ENCODE results near the gene KRTAP10-4. TPM values are rescaled to one million over a fixed set of nuclear protein-coding genes. Genes with fewer than 3 reads are reported as not detected.
A peak's percentile ranks its signal among the peaks of the same experiment; 100 is the strongest.

Gene KRTAP10-4
- total and polyA plus RNA-seq, 4 donors: not detected

GRCh38 chr21:44614161-44614631 lies 40.7 kb downstream of the KRTAP10-4 start:
- peak; percentile 14 for DNase-seq (ENCODE audit: low spot score)
- no peaks in the 10 kb centered on the region for H3K27me3 ChIP-seq (ENCODE audit: control insufficient read depth in 4 of 4, insufficient read depth in 4 of 4, low read length in 3 of 4)
- no peaks in the 10 kb centered on the region for H3K4me1 ChIP-seq (ENCODE audit: control insufficient read depth in 4 of 4, insufficient read depth in 4 of 4, low read length in 3 of 4)
- H3K4me3 ChIP-seq (ENCODE audit: low read depth in 1 of 3, low read length in 3 of 3): no peak overlapping the region
- no peak overlapping the region for H3K9ac ChIP-seq (ENCODE audit: low read depth in 1 of 2, low read length in 2 of 2)
- H3K9me3 ChIP-seq (ENCODE audit: control insufficient read depth in 4 of 4, low read length in 3 of 4): peaks cover 0 to 11% (median 1%) of the 10 kb centered on the region in 4 donors
- TF ChIP-seq YY1 (IDR thresholded peaks at IDR 0.05) (no peak), MAX (IDR thresholded peaks at IDR 0.05) (no peak), HNF4A (conservative IDR thresholded peaks at IDR 0.05) (no peak)
- WGBS: 82% methylated on average over 20 of the region's 20 CpGs
- no peak overlapping the region for H3K27ac ChIP-seq (ENCODE audit: low read depth in 1 of 2, low read length in 2 of 2)
- no peaks in the 10 kb centered on the region for H3K36me3 ChIP-seq (ENCODE audit: control insufficient read depth in 4 of 4, insufficient read depth in 3 of 4, low read depth in 1 of 4, low read length in 3 of 4)

GRCh38 chr21:44614961-44615391 lies 41.4 kb downstream of the KRTAP10-4 start:
- Histone ChIP-seq H3K27ac (ENCODE audit: low read depth in 1 of 2, low read length in 2 of 2) (no peak overlapping the region), H3K4me1 (ENCODE audit: control insufficient read depth in 4 of 4, insufficient read depth in 4 of 4, low read length in 3 of 4) (no peaks in the 10 kb centered on the region), H3K9ac (ENCODE audit: low read depth in 1 of 2, low read length in 2 of 2) (no peak overlapping the region), H3K36me3 (ENCODE audit: control insufficient read depth in 4 of 4, insufficient read depth in 3 of 4, low read depth in 1 of 4, low read length in 3 of 4) (no peaks in the 10 kb centered on the region), H3K4me3 (ENCODE audit: low read depth in 1 of 3, low read length in 3 of 3) (no peak overlapping the region), H3K27me3 (ENCODE audit: control insufficient read depth in 4 of 4, insufficient read depth in 4 of 4, low read length in 3 of 4) (no peaks in the 10 kb centered on the region), H3K9me3 (ENCODE audit: control insufficient read depth in 4 of 4, low read length in 3 of 4) (peaks cover 0 to 10% (median 1%) of the 10 kb centered on the region in 4 donors)
- WGBS: 90% methylated on average over 28 of the region's 28 CpGs
- DNase-seq (ENCODE audit: low spot score): peak; percentile 23
- TF ChIP-seq HNF4A (conservative IDR thresholded peaks at IDR 0.05): no peak
- TF ChIP-seq RXRA (IDR thresholded peaks at IDR 0.05): no peak
- TF ChIP-seq HNF4G (IDR thresholded peaks at IDR 0.05): no peak
- TF ChIP-seq JUND (IDR thresholded peaks at IDR 0.05): no peak

- no peak for TF ChIP-seq RXRA (IDR thresholded peaks at IDR 0.05)
- no peak for DNase-seq (ENCODE audit: low spot score)
- Histone ChIP-seq H3K27ac (ENCODE audit: low read depth in 1 of 2, low read length in 2 of 2) (no peak overlapping the region), H3K4me3 (ENCODE audit: low read depth in 1 of 3, low read length in 3 of 3) (no peak overlapping the region), H3K9me3 (ENCODE audit: control insufficient read depth in 4 of 4, low read length in 3 of 4) (peaks cover 0 to 5% (median under 1%) of the 10 kb centered on the region in 4 donors), H3K27me3 (ENCODE audit: control insufficient read depth in 4 of 4, insufficient read depth in 4 of 4, low read length in 3 of 4) (no peaks in the 10 kb centered on the region), H3K9ac (ENCODE audit: low read depth in 1 of 2, low read length in 2 of 2) (no peak overlapping the region), H3K4me1 (ENCODE audit: control insufficient read depth in 4 of 4, insufficient read depth in 4 of 4, low read length in 3 of 4) (no peaks in the 10 kb centered on the region), H3K36me3 (ENCODE audit: control insufficient read depth in 4 of 4, insufficient read depth in 3 of 4, low read depth in 1 of 4, low read length in 3 of 4) (no peaks in the 10 kb centered on the region)
- WGBS: 75% methylated on average over 8 of the region's 8 CpGs
Measured at GRCh38 chr21:44615466-44615865, 41.9 kb downstream of the KRTAP10-4 start.

GRCh38 chr21:44615911-44616590 lies 42.5 kb downstream of the KRTAP10-4 start:
- Histone ChIP-seq H3K9me3 (ENCODE audit: control insufficient read depth in 4 of 4, low read length in 3 of 4) (peaks cover 0 to 3% (median under 1%) of the 10 kb centered on the region in 4 donors), H3K27me3 (ENCODE audit: control insufficient read depth in 4 of 4, insufficient read depth in 4 of 4, low read length in 3 of 4) (no peaks in the 10 kb centered on the region), H3K4me1 (ENCODE audit: control insufficient read depth in 4 of 4, insufficient read depth in 4 of 4, low read length in 3 of 4) (no peaks in the 10 kb centered on the region), H3K4me3 (ENCODE audit: low read depth in 1 of 3, low read length in 3 of 3) (no peak overlapping the region), H3K27ac (ENCODE audit: low read depth in 1 of 2, low read length in 2 of 2) (no peak overlapping the region), H3K9ac (ENCODE audit: low read depth in 1 of 2, low read length in 2 of 2) (no peak overlapping the region), H3K36me3 (ENCODE audit: control insufficient read depth in 4 of 4, insufficient read depth in 3 of 4, low read depth in 1 of 4, low read length in 3 of 4) (no peaks in the 10 kb centered on the region)
- TF ChIP-seq YY1 (IDR thresholded peaks at IDR 0.05) (no peak), TAF1 (conservative IDR thresholded peaks at IDR 0.05) (no peak), ATF3 (IDR thresholded peaks at IDR 0.05) (no peak), HNF4G (IDR thresholded peaks at IDR 0.05) (no peak), CTCF (IDR thresholded peaks at IDR 0.05; ENCODE audit: low read depth, low read length, missing input control) (no peak), HNF4A (conservative IDR thresholded peaks at IDR 0.05) (no peak), REST (IDR thresholded peaks at IDR 0.05) (no peak), MAX (IDR thresholded peaks at IDR 0.05) (no peak), GABPA (IDR thresholded peaks at IDR 0.05 in 1 of 2, conservative IDR thresholded peaks at IDR 0.05 in 1 of 2) (no peak), JUND (IDR thresholded peaks at IDR 0.05) (no peak), RXRA (IDR thresholded peaks at IDR 0.05) (no peak), ZBTB33 (IDR thresholded peaks at IDR 0.05) (no peak), SP1 (IDR thresholded peaks at IDR 0.05) (no peak)
- WGBS: 81% methylated on average over 17 of the region's 17 CpGs
- DNase-seq (ENCODE audit: low spot score): peak; percentile 25
